ENCODE results near the gene RAB3GAP1.

Gene RAB3GAP1

DNA sequence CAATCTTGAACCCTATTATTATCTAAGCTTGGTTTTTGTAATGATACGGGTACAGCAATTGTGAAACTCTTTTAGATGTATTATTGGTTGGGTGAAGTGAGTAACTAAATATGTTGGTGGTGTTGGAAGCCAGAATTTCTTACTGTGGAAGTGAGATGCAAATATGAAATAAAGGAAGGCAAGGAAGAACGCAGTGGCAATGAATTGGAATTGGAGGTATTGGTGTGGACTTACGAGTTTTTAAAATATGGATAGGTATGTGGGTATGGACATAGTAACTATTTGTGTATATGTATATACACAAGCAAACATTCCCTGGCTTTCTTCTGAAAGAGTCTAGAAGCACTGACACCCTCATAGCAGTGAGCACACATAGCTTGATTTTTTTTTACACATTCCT is 105.8 kb downstream of the RAB3GAP1 start:
- TF ChIP-seq, protein P1, sequence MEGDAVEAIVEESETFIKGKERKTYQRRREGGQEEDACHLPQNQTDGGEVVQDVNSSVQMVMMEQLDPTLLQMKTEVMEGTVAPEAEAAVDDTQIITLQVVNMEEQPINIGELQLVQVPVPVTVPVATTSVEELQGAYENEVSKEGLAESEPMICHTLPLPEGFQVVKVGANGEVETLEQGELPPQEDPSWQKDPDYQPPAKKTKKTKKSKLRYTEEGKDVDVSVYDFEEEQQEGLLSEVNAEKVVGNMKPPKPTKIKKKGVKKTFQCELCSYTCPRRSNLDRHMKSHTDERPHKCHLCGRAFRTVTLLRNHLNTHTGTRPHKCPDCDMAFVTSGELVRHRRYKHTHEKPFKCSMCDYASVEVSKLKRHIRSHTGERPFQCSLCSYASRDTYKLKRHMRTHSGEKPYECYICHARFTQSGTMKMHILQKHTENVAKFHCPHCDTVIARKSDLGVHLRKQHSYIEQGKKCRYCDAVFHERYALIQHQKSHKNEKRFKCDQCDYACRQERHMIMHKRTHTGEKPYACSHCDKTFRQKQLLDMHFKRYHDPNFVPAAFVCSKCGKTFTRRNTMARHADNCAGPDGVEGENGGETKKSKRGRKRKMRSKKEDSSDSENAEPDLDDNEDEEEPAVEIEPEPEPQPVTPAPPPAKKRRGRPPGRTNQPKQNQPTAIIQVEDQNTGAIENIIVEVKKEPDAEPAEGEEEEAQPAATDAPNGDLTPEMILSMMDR (IDR thresholded peaks at IDR 0.05; ENCODE audit: low read depth, low read length), result no peak
- no peak overlapping the region for H3K4me3 ChIP-seq (ENCODE audit: low read depth, low read length)
- no peak for DNase-seq
- no peaks in the 10 kb centered on the region for H3K36me3 ChIP-seq
- no peaks in the 10 kb centered on the region for H3K27me3 ChIP-seq
- no peaks in the 10 kb centered on the region for H3K9me3 ChIP-seq
- no peaks in the 10 kb centered on the region for H3K4me1 ChIP-seq

DNA sequence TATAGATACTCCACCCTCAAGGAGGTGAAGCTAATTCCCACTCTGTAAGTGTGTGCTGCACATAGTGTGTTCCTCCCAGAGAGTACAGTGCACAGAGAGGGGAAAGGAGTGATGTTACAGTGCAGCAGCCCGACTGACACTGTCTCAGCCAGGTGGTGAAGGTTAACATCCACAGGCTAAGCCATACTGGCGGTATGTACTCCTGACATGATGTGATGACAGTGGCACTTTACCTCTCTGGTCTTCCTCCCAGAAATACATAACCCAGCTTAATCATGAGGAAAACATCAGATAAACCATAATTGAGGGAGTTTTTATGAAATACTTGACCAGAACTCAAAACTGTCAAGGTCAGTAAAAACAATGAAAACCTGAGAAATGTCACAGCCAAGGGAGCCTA is 107.1 kb downstream of the RAB3GAP1 start:
- H3K36me3 ChIP-seq, result no peaks in the 10 kb centered on the region
- DNase-seq, result no peak
- TF ChIP-seq, protein P1 (IDR thresholded peaks at IDR 0.05; ENCODE audit: low read depth, low read length), result no peak
- no peaks in the 10 kb centered on the region for H3K27me3 ChIP-seq
- H3K4me3 ChIP-seq (ENCODE audit: low read depth, low read length), result no peak overlapping the region
- H3K4me1 ChIP-seq, result no peaks in the 10 kb centered on the region
- H3K9me3 ChIP-seq, result no peaks in the 10 kb centered on the region

DNA sequence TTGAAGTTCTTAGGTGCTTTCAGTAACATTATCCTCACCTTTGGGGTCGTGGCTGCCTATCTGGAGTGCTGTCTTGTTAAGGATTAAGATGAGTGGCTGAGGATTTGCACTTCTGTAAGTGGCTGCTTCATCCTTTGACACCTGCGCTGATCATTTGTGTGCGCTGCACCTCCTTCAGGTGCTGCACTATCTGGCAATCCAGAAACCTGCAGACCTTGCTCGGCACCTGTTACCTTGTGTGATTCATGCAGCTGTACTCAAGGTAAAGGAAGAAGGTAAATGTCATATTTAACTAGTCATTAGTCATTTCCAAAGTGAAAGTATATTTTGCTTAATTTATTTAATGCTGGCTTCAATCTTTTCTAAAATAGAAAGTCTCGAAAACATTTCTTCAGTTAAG is 110.3 kb downstream of the RAB3GAP1 start:
- TF ChIP-seq, protein P1 (IDR thresholded peaks at IDR 0.05; ENCODE audit: low read depth, low read length), result no peak
- Histone ChIP-seq H3K4me3 (ENCODE audit: low read depth, low read length) (no peak overlapping the region), H3K36me3 (no peaks in the 10 kb centered on the region), H3K27me3 (no peaks in the 10 kb centered on the region), H3K9me3 (no peaks in the 10 kb centered on the region), H3K4me1 (no peaks in the 10 kb centered on the region)
- DNase-seq, result no peak

DNA sequence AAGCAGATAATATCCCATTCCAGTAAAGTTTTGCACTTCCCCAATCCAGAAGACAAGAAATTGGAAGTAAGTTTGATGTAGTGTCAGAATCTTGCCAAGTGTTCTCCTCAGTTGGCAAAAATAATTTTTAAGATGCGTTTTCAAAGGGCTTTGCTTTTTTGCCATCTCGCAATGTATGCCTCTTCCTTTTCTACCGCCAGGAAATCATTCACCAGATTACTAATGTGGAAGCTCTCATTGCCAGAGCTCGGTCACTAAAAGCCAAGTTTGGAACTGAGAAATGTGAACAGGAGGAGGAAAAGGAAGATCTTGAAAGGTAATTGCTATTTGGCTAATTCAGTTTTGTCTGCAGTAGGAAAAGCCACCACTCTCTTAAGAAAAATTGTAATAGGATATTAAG is 110.7 kb downstream of the RAB3GAP1 start:
- Histone ChIP-seq H3K36me3 (no peaks in the 10 kb centered on the region), H3K27me3 (no peaks in the 10 kb centered on the region), H3K9me3 (no peaks in the 10 kb centered on the region), H3K4me3 (ENCODE audit: low read depth, low read length) (no peak overlapping the region), H3K4me1 (no peaks in the 10 kb centered on the region)
- no peak for DNase-seq
- TF ChIP-seq, protein P1 (IDR thresholded peaks at IDR 0.05; ENCODE audit: low read depth, low read length), result no peak

DNA sequence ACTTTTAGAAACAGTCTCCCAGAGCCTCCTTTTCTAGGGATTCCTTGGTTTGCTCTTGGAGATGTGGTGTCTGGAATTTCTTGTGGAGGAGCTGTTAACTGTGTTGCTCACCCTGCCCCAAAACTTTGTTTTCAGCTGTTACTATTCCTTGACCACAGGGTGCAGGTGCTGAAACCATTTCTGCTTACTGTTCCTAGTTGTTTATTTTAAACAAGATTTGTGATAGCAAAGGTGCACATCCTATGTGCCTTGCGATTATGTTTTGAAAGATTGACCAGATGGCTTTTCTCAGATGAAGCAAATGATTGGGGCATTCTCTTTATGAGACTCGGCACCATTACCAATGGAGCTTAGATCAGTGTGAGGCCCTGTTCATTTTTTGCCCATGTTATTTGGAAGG is 111.2 kb downstream of the RAB3GAP1 start:
- no peaks in the 10 kb centered on the region for H3K9me3 ChIP-seq
- H3K4me1 ChIP-seq, result no peaks in the 10 kb centered on the region
- H3K36me3 ChIP-seq, result no peaks in the 10 kb centered on the region
- TF ChIP-seq, protein P1 (IDR thresholded peaks at IDR 0.05; ENCODE audit: low read depth, low read length), result no peak
- no peak for DNase-seq
- no peaks in the 10 kb centered on the region for H3K27me3 ChIP-seq
- H3K4me3 ChIP-seq (ENCODE audit: low read depth, low read length), result no peak overlapping the region

DNA sequence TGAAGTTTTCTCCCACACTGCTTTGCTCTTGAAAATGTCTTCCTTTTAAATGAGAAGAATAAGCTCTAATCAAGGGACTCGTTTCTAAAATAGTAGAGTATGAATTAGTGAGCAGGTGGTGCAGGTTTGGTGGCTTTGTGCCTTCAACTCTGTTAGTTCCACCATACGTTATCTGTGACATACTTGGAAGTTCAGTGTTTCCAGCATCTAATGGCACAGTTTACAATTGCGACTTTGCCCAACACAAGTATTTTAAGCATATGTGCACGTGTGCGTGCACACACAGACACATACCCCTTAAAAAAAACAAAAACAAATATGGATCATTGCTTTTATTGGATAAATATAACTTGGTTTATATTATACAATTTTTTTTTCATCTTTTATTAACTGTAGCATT is 111.8 kb downstream of the RAB3GAP1 start:
- TF ChIP-seq, protein P1 (IDR thresholded peaks at IDR 0.05; ENCODE audit: low read depth, low read length), result no peak
- Histone ChIP-seq H3K36me3 (no peaks in the 10 kb centered on the region; the same call in 1 of the 2 replicates), H3K4me3 (ENCODE audit: low read depth, low read length) (no peak overlapping the region), H3K9me3 (no peaks in the 10 kb centered on the region), H3K27me3 (no peaks in the 10 kb centered on the region), H3K4me1 (no peaks in the 10 kb centered on the region)
- no peak for DNase-seq

All from BE2C (cell line).